ENCODE measurements around the gene KPNB1.

KPNB1 gene

DNA sequence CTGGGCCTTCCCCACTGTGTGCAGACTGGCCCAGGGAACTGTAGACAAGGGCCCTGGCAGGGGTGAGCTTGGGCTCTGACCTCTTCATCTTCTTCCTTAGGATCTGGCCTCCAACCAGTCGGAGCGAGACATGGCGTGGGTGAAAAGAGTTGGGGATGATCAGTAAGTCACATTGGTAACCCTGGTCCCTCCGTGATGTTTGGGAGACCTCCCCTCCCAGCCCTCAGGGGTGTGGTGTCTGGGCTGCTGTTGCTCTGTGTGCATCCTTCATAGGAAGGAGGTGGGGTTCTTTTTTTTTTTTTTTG, 49.8 kb downstream of the KPNB1 start:
- no peak overlapping the region for H3K27ac ChIP-seq (ENCODE audit: low read length)
- H3K4me1 ChIP-seq (ENCODE audit: insufficient read depth, low read length): peaks cover 20% of the 10 kb centered on the region
- H3K27me3 ChIP-seq (ENCODE audit: insufficient read depth, low read length, poor library complexity): peaks cover 9% of the 10 kb centered on the region
- H3K4me2 ChIP-seq (ENCODE audit: insufficient read depth, low read length): no peak overlapping the region
- H3K79me2 ChIP-seq (ENCODE audit: insufficient read depth, low read length): no peaks in the 10 kb centered on the region
- no peak for TF ChIP-seq CTCF (IDR thresholded peaks at IDR 0.05; ENCODE audit: borderline replicate concordance, extremely low read depth, low read length, poor library complexity, severe bottlenecking)
- no peak for TF ChIP-seq EZH2 (IDR thresholded peaks at IDR 0.05; ENCODE audit: borderline replicate concordance, low read depth, low read length, severe bottlenecking)
- DNase-seq (no peak), ATAC-seq (ENCODE audit: insufficient read depth, low read depth) (no peak)
- no peak overlapping the region for H2AFZ ChIP-seq (ENCODE audit: low read depth, low read length)
- no peaks in the 10 kb centered on the region for H3K9me3 ChIP-seq (ENCODE audit: insufficient read depth, low read length, severe bottlenecking)
- H3K4me3 ChIP-seq (ENCODE audit: low read depth in 1 of 2, low read length in 2 of 2): no peak overlapping the region
- H3K36me3 ChIP-seq (ENCODE audit: insufficient read depth, low read length): no peaks in the 10 kb centered on the region
- H3K9ac ChIP-seq (ENCODE audit: low read depth, low read length): no peak overlapping the region
- peaks cover 26% of the 10 kb centered on the region for H4K20me1 ChIP-seq (ENCODE audit: insufficient read depth, low read length)

DNA sequence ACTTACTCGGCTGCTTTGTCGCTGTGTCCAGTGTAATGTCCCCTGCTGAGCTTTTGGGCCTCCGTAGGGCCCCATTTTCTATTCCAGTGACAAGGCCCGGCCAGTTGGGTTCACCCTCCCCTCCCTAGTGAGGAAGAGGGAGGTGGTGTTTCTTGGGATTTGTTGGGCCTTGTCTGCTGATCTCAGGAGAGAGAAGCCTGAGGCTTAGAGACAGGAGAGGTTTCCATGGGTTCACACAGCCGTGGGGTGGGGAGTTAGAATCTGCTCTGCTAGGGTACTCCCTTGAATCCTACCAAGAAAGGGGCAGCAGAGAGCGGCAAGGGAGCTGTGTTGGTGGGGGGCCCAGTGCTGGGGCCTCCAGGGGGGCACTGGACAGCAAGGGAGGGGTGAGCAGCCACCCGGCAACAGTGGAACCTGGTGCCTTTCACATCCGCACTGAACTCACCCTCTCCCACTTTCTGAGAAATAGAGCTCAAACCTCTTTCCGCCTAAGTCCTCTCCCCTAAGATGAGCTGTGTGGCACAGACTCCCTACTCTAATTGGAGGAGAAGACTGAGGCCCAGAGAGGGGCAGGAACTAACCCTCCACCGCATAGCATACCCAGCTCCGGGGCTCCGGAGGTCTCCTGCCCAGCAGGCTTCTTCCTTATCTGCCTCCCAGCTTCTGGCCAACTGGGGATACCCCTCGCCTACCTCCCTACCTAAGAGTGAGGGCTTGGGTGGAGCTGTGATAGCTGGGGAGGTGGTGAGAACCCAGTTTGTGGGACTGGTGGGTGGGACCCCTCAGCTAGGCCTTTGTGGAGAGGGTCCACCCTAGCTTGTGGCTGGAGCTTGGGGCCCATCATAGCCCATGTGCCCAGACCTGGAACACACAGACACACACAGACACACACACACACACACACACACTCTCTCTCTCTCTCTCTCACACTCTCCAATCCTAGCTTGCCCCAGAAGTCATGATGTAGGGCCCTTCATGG, 51.0 kb downstream of the KPNB1 start:
- DNase-seq: no peak
- Histone ChIP-seq H2AFZ (ENCODE audit: low read depth, low read length) (no peak overlapping the region), H3K36me3 (ENCODE audit: insufficient read depth, low read length) (no peaks in the 10 kb centered on the region), H3K4me1 (ENCODE audit: insufficient read depth, low read length) (peaks cover 8% of the 10 kb centered on the region), H3K9ac (ENCODE audit: low read depth, low read length) (no peak overlapping the region), H3K4me3 (ENCODE audit: low read depth in 1 of 2, low read length in 2 of 2) (no peak overlapping the region), H3K27me3 (ENCODE audit: insufficient read depth, low read length, poor library complexity) (no peaks in the 10 kb centered on the region), H3K27ac (ENCODE audit: low read length) (no peak overlapping the region), H4K20me1 (ENCODE audit: insufficient read depth, low read length) (peaks cover 24% of the 10 kb centered on the region), H3K4me2 (ENCODE audit: insufficient read depth, low read length) (no peak overlapping the region), H3K9me3 (ENCODE audit: insufficient read depth, low read length, severe bottlenecking) (no peaks in the 10 kb centered on the region), H3K79me2 (ENCODE audit: insufficient read depth, low read length) (no peaks in the 10 kb centered on the region)
- ATAC-seq (ENCODE audit: insufficient read depth, low read depth): no peak
- TF ChIP-seq CTCF (IDR thresholded peaks at IDR 0.05; ENCODE audit: borderline replicate concordance, extremely low read depth, low read length, poor library complexity, severe bottlenecking) (no peak), EZH2 (IDR thresholded peaks at IDR 0.05; ENCODE audit: borderline replicate concordance, low read depth, low read length, severe bottlenecking) (no peak)

GRCh38 chr17:47701608-47702007, 51.9 kb downstream of the KPNB1 start:
- DNase-seq (no peak), ATAC-seq (ENCODE audit: insufficient read depth, low read depth) (no peak)
- H3K4me2 ChIP-seq (ENCODE audit: insufficient read depth, low read length): no peak overlapping the region
- H3K9ac ChIP-seq (ENCODE audit: low read depth, low read length): no peak overlapping the region
- no peak overlapping the region for H3K4me3 ChIP-seq (ENCODE audit: low read depth in 1 of 2, low read length in 2 of 2)
- no peaks in the 10 kb centered on the region for H3K79me2 ChIP-seq (ENCODE audit: insufficient read depth, low read length)
- H4K20me1 ChIP-seq (ENCODE audit: insufficient read depth, low read length): peaks cover 19% of the 10 kb centered on the region
- no peak overlapping the region for H3K27ac ChIP-seq (ENCODE audit: low read length)
- H3K36me3 ChIP-seq (ENCODE audit: insufficient read depth, low read length): no peaks in the 10 kb centered on the region
- no peaks in the 10 kb centered on the region for H3K9me3 ChIP-seq (ENCODE audit: insufficient read depth, low read length, severe bottlenecking)
- H3K27me3 ChIP-seq (ENCODE audit: insufficient read depth, low read length, poor library complexity): no peaks in the 10 kb centered on the region
- H2AFZ ChIP-seq (ENCODE audit: low read depth, low read length): no peak overlapping the region
- TF ChIP-seq CTCF (IDR thresholded peaks at IDR 0.05; ENCODE audit: borderline replicate concordance, extremely low read depth, low read length, poor library complexity, severe bottlenecking) (no peak), EZH2 (IDR thresholded peaks at IDR 0.05; ENCODE audit: borderline replicate concordance, low read depth, low read length, severe bottlenecking) (no peak)
- H3K4me1 ChIP-seq (ENCODE audit: insufficient read depth, low read length): 0 out of 2 replicates have a peak, but pooled peaks cover 3% of the 10 kb centered on the region
